MM.1S (cell line): ENCODE data around the gene ZNF526.

Experiments used
- DNase-seq: peaks from one replicate; pipeline ENCODE4 v3.0.0-alpha.2; 2015
- H2AFZ ChIP-seq: fragments of 300-600 bp; sonication (generic); 2 replicates; pipeline ENCODE4 v1.6.0; 2016; ENCODE audit warnings: antibody characterized with exemption, low read length
- H3F3A ChIP-seq: fragments of 300-600 bp; sonication (generic); 2 replicates; pipeline ENCODE4 v1.6.1; 2016; ENCODE audit warnings: mild to moderate bottlenecking, antibody characterized with exemption, low read length, moderate library complexity, mixed read lengths; ENCODE audit not compliant: insufficient read depth
- H3K27ac ChIP-seq: fragments of 300-600 bp; sonication (generic); 2 replicates; pipeline ENCODE4 v1.5.1; 2016; ENCODE audit warnings: mild to moderate bottlenecking, low read length
- H3K27me3 ChIP-seq: fragments of 300-600 bp; sonication (generic); replicated peaks from 2 replicates; pipeline ENCODE4 v1.6.0; 2016; ENCODE audit warnings: low read length; ENCODE audit not compliant: insufficient read depth
- H3K36me3 ChIP-seq: fragments of 300-600 bp; sonication (generic); replicated peaks from 2 replicates; pipeline ENCODE4 v1.6.1; 2016; ENCODE audit warnings: mild to moderate bottlenecking, low read length, mixed read lengths; ENCODE audit not compliant: insufficient read depth
- H3K4me1 ChIP-seq: fragments of 300-600 bp; sonication (generic); 2 replicates; pipeline ENCODE4 v1.6.1; 2016; ENCODE audit warnings: low read length, mixed read lengths
- H3K4me2 ChIP-seq: fragments of 300-600 bp; sonication (generic); 2 replicates; pipeline ENCODE4 v1.6.0; 2016; ENCODE audit warnings: low read depth, low read length
- H3K4me3 ChIP-seq: fragments of 300-600 bp; sonication (generic); 2 replicates; pipeline ENCODE4 v1.5.1; 2016; ENCODE audit warnings: low read length, mixed read lengths
- H3K79me2 ChIP-seq: fragments of 300-600 bp; sonication (generic); 2 replicates; pipeline ENCODE4 v1.6.1; 2016; ENCODE audit warnings: mixed run types, low read length, mixed read lengths
- H3K9ac ChIP-seq: fragments of 300-600 bp; sonication (generic); 2 replicates; pipeline ENCODE4 v1.6.1; 2016; ENCODE audit warnings: low read length, mixed read lengths
- H3K9me2 ChIP-seq: fragments of 300-600 bp; sonication (generic); replicated peaks from 2 replicates; pipeline ENCODE4 v1.6.1; 2016; ENCODE audit warnings: mild to moderate bottlenecking, low read length, mixed read lengths; ENCODE audit not compliant: insufficient read depth
- H3K9me3 ChIP-seq: fragments of 300-600 bp; sonication (generic); replicated peaks from 2 replicates; pipeline ENCODE4 v1.6.1; 2016; ENCODE audit warnings: mild to moderate bottlenecking, low read length, mixed read lengths; ENCODE audit not compliant: insufficient read depth
- H4K20me1 ChIP-seq: fragments of 300-600 bp; sonication (generic); 2 replicates; pipeline ENCODE4 v1.6.1; 2016; ENCODE audit warnings: mild to moderate bottlenecking, low read length, moderate library complexity, mixed read lengths; ENCODE audit not compliant: insufficient read depth
- EZH2 ChIP-seq: fragments of 300-600 bp; sonication (generic); optimal IDR thresholded peaks from 2 replicates; pipeline ENCODE3; 2017; ENCODE audit warnings: low read depth, mild to moderate bottlenecking, antibody characterized with exemption, low read length, mixed read lengths
- EZH2phosphoT487 ChIP-seq: fragments of 300-600 bp; sonication (generic); IDR thresholded peaks from 2 replicates; pipeline ENCODE4 v1.6.1; 2018; ENCODE audit warnings: antibody characterized with exemption, low read length
- TF ChIP-seq, protein P1 (sequence below): fragments of 300-600 bp; sonication (generic); IDR thresholded peaks from 2 replicates; pipeline ENCODE4 v1.5.1; 2016; ENCODE audit warnings: antibody characterized with exemption, low read length, mixed read lengths

The ZNF526 gene

DNA sequence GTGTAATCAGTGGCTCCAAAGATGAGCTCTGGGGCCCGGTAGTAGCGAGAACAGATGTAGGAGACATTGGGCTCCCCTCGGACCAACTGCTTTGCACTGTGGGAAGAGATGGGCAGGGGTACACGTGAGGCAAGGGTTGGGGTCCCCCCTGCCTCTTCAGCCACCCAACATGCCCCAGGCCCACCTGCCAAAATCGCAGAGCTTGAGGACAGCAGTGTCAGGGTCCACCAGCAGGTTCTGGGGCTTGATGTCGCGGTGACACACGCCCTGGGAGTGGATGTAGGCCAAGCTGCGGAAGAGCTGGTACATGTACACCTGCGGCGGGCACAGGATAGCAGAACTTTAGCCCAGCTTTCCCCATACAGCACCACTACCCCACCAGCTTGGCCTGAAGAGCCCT is 14.3 kb downstream of the ZNF526 start:
- Histone ChIP-seq H3K36me3 (no peaks in the 10 kb centered on the region), H3K27ac (no peak overlapping the region), H3K27me3 (no peaks in the 10 kb centered on the region), H2AFZ (no peak overlapping the region), H3K4me2 (no peak overlapping the region), H3K9me2 (no peaks in the 10 kb centered on the region), H3K4me1 (no peaks in the 10 kb centered on the region), H3K9ac (no peak overlapping the region), H3F3A (no peaks in the 10 kb centered on the region), H3K9me3 (no peaks in the 10 kb centered on the region), H3K4me3 (no peak overlapping the region), H3K79me2 (peaks cover 31% of the 10 kb centered on the region), H4K20me1 (no peaks in the 10 kb centered on the region)
- TF ChIP-seq EZH2phosphoT487 (no peak), EZH2 (no peak)
- TF ChIP-seq, protein P1, sequence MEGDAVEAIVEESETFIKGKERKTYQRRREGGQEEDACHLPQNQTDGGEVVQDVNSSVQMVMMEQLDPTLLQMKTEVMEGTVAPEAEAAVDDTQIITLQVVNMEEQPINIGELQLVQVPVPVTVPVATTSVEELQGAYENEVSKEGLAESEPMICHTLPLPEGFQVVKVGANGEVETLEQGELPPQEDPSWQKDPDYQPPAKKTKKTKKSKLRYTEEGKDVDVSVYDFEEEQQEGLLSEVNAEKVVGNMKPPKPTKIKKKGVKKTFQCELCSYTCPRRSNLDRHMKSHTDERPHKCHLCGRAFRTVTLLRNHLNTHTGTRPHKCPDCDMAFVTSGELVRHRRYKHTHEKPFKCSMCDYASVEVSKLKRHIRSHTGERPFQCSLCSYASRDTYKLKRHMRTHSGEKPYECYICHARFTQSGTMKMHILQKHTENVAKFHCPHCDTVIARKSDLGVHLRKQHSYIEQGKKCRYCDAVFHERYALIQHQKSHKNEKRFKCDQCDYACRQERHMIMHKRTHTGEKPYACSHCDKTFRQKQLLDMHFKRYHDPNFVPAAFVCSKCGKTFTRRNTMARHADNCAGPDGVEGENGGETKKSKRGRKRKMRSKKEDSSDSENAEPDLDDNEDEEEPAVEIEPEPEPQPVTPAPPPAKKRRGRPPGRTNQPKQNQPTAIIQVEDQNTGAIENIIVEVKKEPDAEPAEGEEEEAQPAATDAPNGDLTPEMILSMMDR: no peak
- DNase-seq: no peak

DNA sequence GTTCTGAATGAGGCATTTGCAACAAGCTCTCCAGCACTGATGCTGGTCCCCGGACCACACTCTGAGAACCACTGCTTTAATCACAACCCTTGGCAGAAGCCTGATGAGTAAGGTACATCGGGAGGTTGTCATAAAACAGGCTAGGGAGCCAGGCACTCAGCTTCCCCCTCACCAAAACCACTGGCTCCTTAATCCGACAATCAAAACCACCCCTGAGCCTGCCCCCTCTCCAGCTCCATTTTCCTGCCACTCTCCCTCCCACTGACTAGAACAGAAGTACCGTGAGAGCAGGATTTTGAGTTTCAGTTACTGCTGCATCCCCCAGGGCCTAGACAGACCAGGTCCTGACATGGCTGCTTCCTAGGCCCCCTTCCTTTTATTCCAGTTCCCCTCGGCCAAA is 15.1 kb downstream of the ZNF526 start:
- Histone ChIP-seq H3K9ac (no peak overlapping the region), H3K9me2 (no peaks in the 10 kb centered on the region), H3K4me2 (no peak overlapping the region), H3K36me3 (no peaks in the 10 kb centered on the region), H3K9me3 (no peaks in the 10 kb centered on the region), H2AFZ (no peak overlapping the region), H3K27me3 (no peaks in the 10 kb centered on the region), H3F3A (no peaks in the 10 kb centered on the region), H3K79me2 (peaks cover 30% of the 10 kb centered on the region), H3K27ac (no peak overlapping the region), H3K4me3 (no peak overlapping the region), H3K4me1 (no peaks in the 10 kb centered on the region), H4K20me1 (no peaks in the 10 kb centered on the region)
- TF ChIP-seq EZH2phosphoT487: no peak
- no peak for TF ChIP-seq EZH2
- TF ChIP-seq, protein P1: no peak
- DNase-seq: no peak

DNA sequence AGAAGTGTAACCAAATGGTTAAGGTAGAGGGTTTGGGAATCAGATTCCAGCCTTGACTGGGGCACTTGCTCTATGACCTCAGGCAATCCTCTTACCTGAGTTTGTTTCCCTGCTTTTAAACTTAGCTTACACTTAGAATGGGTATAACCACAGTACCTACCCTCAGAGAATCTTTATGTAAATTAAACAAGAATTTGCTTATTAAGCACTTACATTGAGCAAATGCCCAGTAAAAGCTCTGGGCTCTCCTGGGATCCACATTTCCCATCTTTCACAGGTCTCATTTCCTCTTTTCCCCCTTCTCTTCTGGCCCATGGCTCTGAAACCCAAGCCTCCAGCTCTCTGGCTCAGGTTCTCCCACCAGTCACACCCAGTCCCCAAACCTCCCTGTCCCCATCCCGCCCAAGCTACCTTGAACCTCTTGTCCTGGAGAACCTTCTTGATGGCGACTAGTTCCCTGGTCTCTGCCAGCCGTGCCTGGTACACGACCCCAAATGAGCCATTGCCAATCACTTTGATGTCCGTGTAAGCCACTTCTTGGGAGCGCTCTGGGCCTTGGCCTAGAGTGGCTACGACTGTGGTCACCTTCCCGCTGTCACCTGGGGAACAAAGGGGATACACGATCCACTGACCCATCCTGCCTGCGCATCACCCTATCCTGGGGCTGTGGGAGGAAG is 19.6 kb downstream of the ZNF526 start:
- H4K20me1 ChIP-seq: no peaks in the 10 kb centered on the region
- no peak for TF ChIP-seq EZH2
- TF ChIP-seq EZH2phosphoT487: no peak
- TF ChIP-seq, protein P1: no peak
- no peaks in the 10 kb centered on the region for H3K27me3 ChIP-seq
- H3K36me3 ChIP-seq: no peaks in the 10 kb centered on the region
- peaks cover 5% of the 10 kb centered on the region; the same call in 1 of the 2 replicates for H3K4me1 ChIP-seq
- no peak overlapping the region for H3K27ac ChIP-seq
- no peak overlapping the region for H2AFZ ChIP-seq
- no peaks in the 10 kb centered on the region for H3K9me3 ChIP-seq
- no peak overlapping the region for H3K4me2 ChIP-seq
- no peak for DNase-seq
- H3K9ac ChIP-seq: no peak overlapping the region
- H3F3A ChIP-seq: peaks cover 11% of the 10 kb centered on the region
- H3K4me3 ChIP-seq: no peak overlapping the region
- no peaks in the 10 kb centered on the region for H3K9me2 ChIP-seq
- peaks cover 50% of the 10 kb centered on the region for H3K79me2 ChIP-seq
